GM21360 (cell line): ENCODE measurements around the gene GPR18.

Source experiments
- ATAC-seq: cut with Tn5 transposase; IDR thresholded peaks from one replicate; pipeline ENCODE4 v1.9.1; 2021; ENCODE audit warnings: mild to moderate bottlenecking, moderate library complexity; ENCODE audit not compliant: unreplicated experiment

The GPR18 gene

GRCh38 chr13:99258210-99258860 lies at the start of gene GPR18:
Gene GPR18 (minus strand): TSS chr13:99258379. CDS start chr13:99255872, 2,507 bp downstream.
- ATAC-seq = peak; percentile 82

- ATAC-seq = peak; percentile 31
Observed at GRCh38 chr13:99307648-99308339, 49.6 kb upstream of the GPR18 start.

GRCh38 chr13:99307247-99307646 lies 49.1 kb upstream of the GPR18 start, which contains the start of gene GPR183:
Gene GPR183 (minus strand): TSS chr13:99307399. CDS start chr13:99296145, 11,254 bp downstream.
- peak; percentile 43 for ATAC-seq

- no peak for ATAC-seq
Observed at GRCh38 chr13:99305566-99305965, 47.4 kb upstream of the GPR18 start.

GRCh38 chr13:99305158-99305557 lies 47.0 kb upstream of the GPR18 start:
- no peak for ATAC-seq

GRCh38 chr13:99304541-99304940 lies 46.4 kb upstream of the GPR18 start:
- ATAC-seq = no peak

GRCh38 chr13:99303863-99304521 lies 45.8 kb upstream of the GPR18 start:
- no peak for ATAC-seq

- no peak for ATAC-seq
Observed at GRCh38 chr13:99302637-99303505, 44.7 kb upstream of the GPR18 start.

- no peak for ATAC-seq
Observed at GRCh38 chr13:99301913-99302636, 43.9 kb upstream of the GPR18 start.

- no peak for ATAC-seq
Observed at GRCh38 chr13:99301056-99301838, 43.1 kb upstream of the GPR18 start.

- ATAC-seq = no peak
Observed at GRCh38 chr13:99299920-99300341, 41.8 kb upstream of the GPR18 start.

GRCh38 chr13:99299256-99299919 lies 41.2 kb upstream of the GPR18 start:
- no peak for ATAC-seq

- ATAC-seq = no peak
Observed at GRCh38 chr13:99298056-99298455, 39.9 kb upstream of the GPR18 start.

- ATAC-seq = no peak
Observed at GRCh38 chr13:99297331-99297730, 39.2 kb upstream of the GPR18 start.

- ATAC-seq = peak; percentile 45
Observed at GRCh38 chr13:99296398-99296797, 38.2 kb upstream of the GPR18 start.

- ATAC-seq = no peak
Observed at GRCh38 chr13:99295488-99296252, 37.5 kb upstream of the GPR18 start.

GRCh38 chr13:99294958-99295357 lies 36.8 kb upstream of the GPR18 start:
- ATAC-seq = no peak

- ATAC-seq = no peak
Observed at GRCh38 chr13:99294198-99294597, 36.0 kb upstream of the GPR18 start.
